OCI-LY7 (cell line): ENCODE data around the gene TM4SF4.

Source experiments
- CTCF ChIP-seq: fragments of 200-600 bp; sonication (generic); conservative IDR thresholded peaks from 2 replicates; pipeline ENCODE4 v1.5.1; 2014; ENCODE audit warnings: mild to moderate bottlenecking, antibody characterized with exemption, low read length, moderate library complexity, mixed read lengths
- EZH2phosphoT487 ChIP-seq: fragments of 200-600 bp; sonication (generic); IDR thresholded peaks from 2 replicates; pipeline ENCODE4 v1.6.1; 2018; ENCODE audit warnings: low read depth, borderline replicate concordance, mild to moderate bottlenecking, mixed run types, antibody characterized with exemption, low read length, moderate library complexity, mixed read lengths

DNA sequence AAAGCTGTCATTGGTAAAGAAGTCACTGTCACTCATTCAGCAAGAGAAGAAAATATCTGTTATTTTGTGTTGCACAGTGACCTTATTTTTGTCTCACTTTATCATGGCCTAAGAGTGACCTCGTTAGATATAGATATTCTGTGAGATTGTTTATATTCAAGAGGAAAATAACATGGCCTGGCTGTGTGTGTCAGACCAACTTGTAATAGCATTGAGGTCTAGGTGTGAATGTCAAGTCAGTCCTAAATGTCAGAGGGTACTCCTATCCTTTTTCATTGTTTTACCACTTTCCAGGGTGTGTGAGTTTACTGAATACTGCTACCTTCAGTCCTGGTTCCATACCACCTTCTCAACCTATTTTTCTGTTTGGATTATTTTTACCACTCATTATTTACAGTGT lies 18.5 kb upstream of the TM4SF4 start:
- TF ChIP-seq CTCF (no peak), EZH2phosphoT487 (no peak)
